Esophagus muscularis mucosa (tissue), 4 donors: ENCODE measurements around the gene HSPG2. TPM values are rescaled to one million over a fixed set of nuclear protein-coding genes. Genes with fewer than 3 reads are reported as not detected.
A peak's percentile ranks its signal among the peaks of the same experiment; 100 is the strongest.

Experiments
- DNase-seq: peaks from one replicate; pipeline ENCODE4 v3.0.0-alpha.2; 2017; ENCODE audit errors: extremely low spot score
- H3K27ac ChIP-seq, 4 donors: fragments of 200-600 bp; sonication (generic); replicated peaks in 1 of 4; 1 replicate in 3 of 4; 2 replicates in 1 of 4; pipeline ENCODE4 v1.5.1; 2016 to 2019; ENCODE audit warnings: mild to moderate bottlenecking in 1 of 4
- H3K27me3 ChIP-seq, 4 donors: fragments of 200-600 bp; sonication (generic); one replicate each; pipeline versions ENCODE4 v1.5.1 to v1.6.0; 2016 to 2019
- H3K36me3 ChIP-seq, 4 donors: fragments of 200-600 bp; sonication (generic); one replicate each; pipeline ENCODE4 v1.5.1; 2016 to 2019
- H3K4me1 ChIP-seq, 4 donors: fragments of 200-600 bp; sonication (generic); one replicate each; pipeline ENCODE4 v1.5.1; 2016 to 2019
- H3K4me3 ChIP-seq, 4 donors: fragments of 200-600 bp; sonication (generic); 1 replicate in 2 of 4; 2 replicates in 2 of 4; pipeline ENCODE4 v1.5.1; 2016 to 2019; ENCODE audit warnings: mild to moderate bottlenecking in 4 of 4, moderate library complexity in 1 of 4
- H3K9me3 ChIP-seq, 4 donors: fragments of 200-600 bp; sonication (generic); 1 replicate in 3 of 4; 2 replicates in 1 of 4; pipeline ENCODE4 v1.5.1; 2016 to 2019
- EP300 ChIP-seq: sonication (generic); formaldehyde crosslinking; IDR thresholded peaks from one replicate; pipeline ENCODE4 v1.6.1; 2017; ENCODE audit warnings: antibody characterized with exemption
- POLR2A ChIP-seq: fragments of 450-650 bp; IDR thresholded peaks from one replicate; pipeline ENCODE4 v1.6.1; 2017; ENCODE audit warnings: antibody characterized with exemption, moderate library complexity, mild to moderate bottlenecking, low read depth
- POLR2AphosphoS5 ChIP-seq, 2 donors: sonication (generic); formaldehyde crosslinking; IDR thresholded peaks; one replicate each; pipeline ENCODE4 v1.6.1; 2017; ENCODE audit warnings: antibody characterized with exemption in 2 of 2
- WGBS: methylation state at CpG from one replicate; pipeline ENCODE4 v1.1.5; 2018; 5-methylcytosine and 5-hydroxymethylcytosine counted together
- intact Hi-C: fragments of 100-400 bp; cut with DNase I; formaldehyde crosslinking; loops from one replicate; pipeline ENCODE4 v1.15.1; 2023
- total RNA-seq, 4 donors: library from RNA; depleted of rRNA; stranded (reverse); fragments of >200 nt; gene quantifications; one replicate each; pipeline versions ENCODE4 v1.1.0 to v1.2.1, GENCODE V29; 2016
- TF ChIP-seq, protein P1 (sequence below), 3 experiments: fragments of 200-600 bp in 2 of 3; fragments of 450-650 bp in 1 of 3; sonication (generic) in 2 of 3; IDR thresholded peaks; one replicate each; pipeline ENCODE4 v1.5.1; 2017 to 2019; ENCODE audit warnings: antibody characterized with exemption in 3 of 3, mild to moderate bottlenecking in 2 of 3, moderate library complexity in 1 of 3

The HSPG2 gene
- total RNA-seq, 4 donors from 2014 or later: 414 to 1,199 (median 595) TPM

- intact Hi-C loops: no loop called here
- peak overlapping the region; percentile 93 to 99 (median 98) for H3K27ac ChIP-seq
- no peaks in the 10 kb centered on the region for H3K9me3 ChIP-seq
- no peaks in the 10 kb centered on the region for H3K27me3 ChIP-seq
- WGBS: 15% methylated on average over 8 of the region's 11 CpGs
- peaks cover 0 to 7% (median 3%) of the 10 kb centered on the region in 4 donors for H3K36me3 ChIP-seq
- TF ChIP-seq POLR2AphosphoS5 (IDR thresholded peaks at IDR 0.05) (peak in 1 of 2 donors; percentile 51), POLR2A (no peak), EP300 (no peak)
- TF ChIP-seq, protein P1, sequence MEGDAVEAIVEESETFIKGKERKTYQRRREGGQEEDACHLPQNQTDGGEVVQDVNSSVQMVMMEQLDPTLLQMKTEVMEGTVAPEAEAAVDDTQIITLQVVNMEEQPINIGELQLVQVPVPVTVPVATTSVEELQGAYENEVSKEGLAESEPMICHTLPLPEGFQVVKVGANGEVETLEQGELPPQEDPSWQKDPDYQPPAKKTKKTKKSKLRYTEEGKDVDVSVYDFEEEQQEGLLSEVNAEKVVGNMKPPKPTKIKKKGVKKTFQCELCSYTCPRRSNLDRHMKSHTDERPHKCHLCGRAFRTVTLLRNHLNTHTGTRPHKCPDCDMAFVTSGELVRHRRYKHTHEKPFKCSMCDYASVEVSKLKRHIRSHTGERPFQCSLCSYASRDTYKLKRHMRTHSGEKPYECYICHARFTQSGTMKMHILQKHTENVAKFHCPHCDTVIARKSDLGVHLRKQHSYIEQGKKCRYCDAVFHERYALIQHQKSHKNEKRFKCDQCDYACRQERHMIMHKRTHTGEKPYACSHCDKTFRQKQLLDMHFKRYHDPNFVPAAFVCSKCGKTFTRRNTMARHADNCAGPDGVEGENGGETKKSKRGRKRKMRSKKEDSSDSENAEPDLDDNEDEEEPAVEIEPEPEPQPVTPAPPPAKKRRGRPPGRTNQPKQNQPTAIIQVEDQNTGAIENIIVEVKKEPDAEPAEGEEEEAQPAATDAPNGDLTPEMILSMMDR (IDR thresholded peaks at IDR 0.05): peak in 2 of 3 experiments; percentile 3 to 8
- peak overlapping the region in 2 of 4 donors; percentile 12 to 21 for H3K4me3 ChIP-seq
- DNase-seq: no peak
- peaks cover 97 to 100% (median 100%) of the 10 kb centered on the region in 4 donors for H3K4me1 ChIP-seq
Observed at GRCh38 chr1:21926814-21927532, 10.1 kb downstream of the HSPG2 start.

GRCh38 chr1:21926065-21926464 lies 11.0 kb downstream of the HSPG2 start:
- H3K9me3 ChIP-seq: no peaks in the 10 kb centered on the region
- intact Hi-C loops: no loop called here
- H3K4me3 ChIP-seq: no peak overlapping the region
- H3K4me1 ChIP-seq: peaks cover 97 to 100% (median 100%) of the 10 kb centered on the region in 4 donors
- no peak for DNase-seq
- no peak for TF ChIP-seq POLR2AphosphoS5 (IDR thresholded peaks at IDR 0.05)
- TF ChIP-seq, protein P1 (IDR thresholded peaks at IDR 0.05): no peak
- no peak for TF ChIP-seq POLR2A
- TF ChIP-seq EP300: no peak
- WGBS: 51% methylated on average over 2 of the region's 2 CpGs
- peak overlapping the region; percentile 93 to 99 (median 98) for H3K27ac ChIP-seq
- H3K36me3 ChIP-seq: peaks cover 0 to 7% (median 3%) of the 10 kb centered on the region in 4 donors
- H3K27me3 ChIP-seq: no peaks in the 10 kb centered on the region

DNA sequence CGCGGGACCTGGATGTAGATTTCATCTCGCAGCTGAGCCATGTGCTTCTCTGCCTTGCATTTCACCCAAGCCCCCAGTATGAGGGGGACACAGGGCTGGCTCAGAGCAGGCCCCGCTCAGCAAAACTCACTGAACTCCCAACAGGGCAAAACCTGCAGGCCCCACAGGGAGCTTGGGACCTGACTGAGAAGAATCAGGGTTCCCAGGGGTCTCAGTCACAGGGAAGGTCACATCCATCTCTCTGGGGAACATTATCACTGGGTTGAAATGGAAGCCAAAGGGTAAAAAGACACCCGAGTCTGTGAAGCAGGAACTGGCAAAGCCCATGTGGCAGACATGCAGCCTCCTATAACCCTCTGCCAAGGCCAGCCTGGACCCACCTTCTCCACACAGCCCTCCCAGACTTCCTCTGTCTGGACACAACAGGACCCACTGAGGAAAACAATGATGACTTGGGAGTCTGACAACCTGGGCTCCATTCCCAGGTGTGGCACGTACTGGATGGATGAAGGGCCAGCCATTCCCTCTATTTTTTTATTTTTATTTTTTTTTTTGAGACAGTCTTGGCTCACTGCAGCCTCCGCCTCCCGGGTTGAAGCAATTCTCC lies 11.7 kb downstream of the HSPG2 start:
- Histone ChIP-seq H3K9me3 (no peaks in the 10 kb centered on the region), H3K27ac (peak overlapping the region; percentile 93 to 99 (median 98)), H3K27me3 (no peaks in the 10 kb centered on the region), H3K4me3 (no peak overlapping the region), H3K4me1 (peaks cover 97 to 100% (median 100%) of the 10 kb centered on the region in 4 donors), H3K36me3 (peaks cover 0 to 7% (median 3%) of the 10 kb centered on the region in 4 donors)
- no peak for DNase-seq
- intact Hi-C loops: no loop called here
- TF ChIP-seq, protein P1 (IDR thresholded peaks at IDR 0.05): no peak
- TF ChIP-seq POLR2AphosphoS5 (IDR thresholded peaks at IDR 0.05): no peak
- TF ChIP-seq POLR2A: no peak
- TF ChIP-seq EP300: no peak
- WGBS: 47% methylated on average over 8 of the region's 8 CpGs

GRCh38 chr1:21924503-21925005 lies 12.6 kb downstream of the HSPG2 start:
- intact Hi-C loops: no loop called here
- TF ChIP-seq EP300 (no peak), POLR2AphosphoS5 (IDR thresholded peaks at IDR 0.05) (peak; percentile 59 to 63)
- TF ChIP-seq, protein P1 (IDR thresholded peaks at IDR 0.05): no peak
- H3K27me3 ChIP-seq: no peaks in the 10 kb centered on the region
- peak overlapping the region; percentile 93 to 99 (median 98) for H3K27ac ChIP-seq
- DNase-seq: no peak
- no peaks in the 10 kb centered on the region for H3K9me3 ChIP-seq
- no peak overlapping the region for H3K4me3 ChIP-seq
- 61% methylated on average over 5 of the region's 5 CpGs for WGBS
- H3K4me1 ChIP-seq: peaks cover 97 to 100% (median 100%) of the 10 kb centered on the region in 4 donors
- H3K36me3 ChIP-seq: peaks cover 0 to 7% (median 3%) of the 10 kb centered on the region in 4 donors
